Smooth muscle cell (in vitro differentiated cells): ENCODE data around the gene RAPGEF5. TPM values are rescaled to one million over a fixed set of nuclear protein-coding genes. Genes with fewer than 3 reads are reported as not detected.

ENCODE experiments used
- DNase-seq: peaks from one replicate; lab custom pipeline; 2025; ENCODE audit not compliant: unreplicated experiment; lab: John Stamatoyannopoulos, UW
- H2AFZ ChIP-seq: fragments of 200-600 bp; sonication (generic); 2 replicates; pipeline ENCODE4 v1.6.0; 2016; ENCODE audit warnings: antibody characterized with exemption, low read depth, mild to moderate bottlenecking
- H3F3A ChIP-seq: fragments of 200-600 bp; sonication (generic); 2 replicates; pipeline ENCODE4 v1.6.0; 2017; ENCODE audit warnings: antibody characterized with exemption, low read depth
- H3K27ac ChIP-seq: fragments of 200-600 bp; sonication (generic); 2 replicates; pipeline ENCODE4 v1.5.1; 2016; ENCODE audit warnings: low read depth, mild to moderate bottlenecking
- H3K27me3 ChIP-seq: fragments of 200-600 bp; sonication (generic); 2 replicates; pipeline ENCODE4 v1.6.1; 2016; ENCODE audit warnings: low read depth, mild to moderate bottlenecking
- H3K36me3 ChIP-seq: fragments of 200-600 bp; sonication (generic); 2 replicates; pipeline ENCODE4 v1.5.1; 2016; ENCODE audit warnings: low read depth
- H3K4me1 ChIP-seq: fragments of 200-600 bp; sonication (generic); 2 replicates; pipeline ENCODE4 v1.5.1; 2016; ENCODE audit warnings: low read depth
- H3K4me2 ChIP-seq: fragments of 200-600 bp; sonication (generic); 2 replicates; pipeline ENCODE4 v1.6.0; 2016; ENCODE audit warnings: mild to moderate bottlenecking
- H3K4me3 ChIP-seq: fragments of 200-600 bp; sonication (generic); 2 replicates; pipeline ENCODE4 v1.5.1; 2016; ENCODE audit warnings: mild to moderate bottlenecking
- H3K79me2 ChIP-seq: fragments of 200-600 bp; sonication (generic); 2 replicates; pipeline ENCODE4 v1.6.0; 2016; ENCODE audit warnings: low read depth, mild to moderate bottlenecking
- H3K9ac ChIP-seq: fragments of 200-600 bp; sonication (generic); 2 replicates; pipeline ENCODE4 v1.6.0; 2016; ENCODE audit warnings: low read depth
- H3K9me3 ChIP-seq: fragments of 200-600 bp; sonication (generic); replicated peaks from 2 replicates; pipeline ENCODE4 v1.5.1; 2016; ENCODE audit warnings: low read depth
- H4K20me1 ChIP-seq: fragments of 200-600 bp; sonication (generic); 2 replicates; pipeline ENCODE4 v1.6.0; 2016; ENCODE audit warnings: low read depth
- CTCF ChIP-seq: fragments of 200-600 bp; sonication (generic); IDR thresholded peaks from 2 replicates; pipeline ENCODE4 v1.5.1; 2017; ENCODE audit warnings: borderline replicate concordance, mild to moderate bottlenecking, antibody characterized with exemption; ENCODE audit not compliant: insufficient read depth, poor library complexity, severe bottlenecking
- WGBS: methylation state at CpG from one replicate; pipeline ENCODE4 v1.1.7; 2016; ENCODE audit warnings: low lambda C conversion rate; 5-methylcytosine and 5-hydroxymethylcytosine counted together
- polyA plus RNA-seq: library from polyadenylated mRNA; unstranded; fragments of >200 nt; fragmentation: Nextera tagmentation; extraction: Ambion mirVana; gene quantifications from 2 replicates; pipeline ENCODE4 v1.2.1, GENCODE V29; 2016
- total RNA-seq: library from RNA; depleted of rRNA; stranded (reverse); fragments of >200 nt; gene quantifications from 2 replicates; pipeline ENCODE4 v1.2.3, GENCODE V29; 2014

RAPGEF5 gene
- total and polyA plus RNA-seq, 2 experiments from 2014 or later: 11.4 TPM; not detected in 1

- Histone ChIP-seq H4K20me1 (no peaks in the 10 kb centered on the region), H3K9me3 (no peaks in the 10 kb centered on the region), H3K4me3 (no peak overlapping the region), H3F3A (no peaks in the 10 kb centered on the region), H3K4me2 (no peak overlapping the region), H3K9ac (no peak overlapping the region), H3K4me1 (peaks cover 1% of the 10 kb centered on the region), H3K79me2 (no peaks in the 10 kb centered on the region), H2AFZ (no peak overlapping the region), H3K36me3 (no peaks in the 10 kb centered on the region), H3K27me3 (no peaks in the 10 kb centered on the region), H3K27ac (no peak overlapping the region)
- DNase-seq: no peak
- TF ChIP-seq CTCF: no peak
Observed at GRCh38 chr7:22088827-22089226, 268.1 kb downstream of the RAPGEF5 start.

GRCh38 chr7:22087861-22088260 is 269.1 kb downstream of the RAPGEF5 start:
- Histone ChIP-seq H3K4me3 (no peak overlapping the region), H3F3A (no peaks in the 10 kb centered on the region), H2AFZ (no peak overlapping the region), H3K79me2 (no peaks in the 10 kb centered on the region), H3K36me3 (no peaks in the 10 kb centered on the region), H3K9me3 (no peaks in the 10 kb centered on the region), H3K27me3 (no peaks in the 10 kb centered on the region), H4K20me1 (no peaks in the 10 kb centered on the region), H3K4me1 (peaks cover 5% of the 10 kb centered on the region), H3K4me2 (no peak overlapping the region), H3K27ac (no peak overlapping the region), H3K9ac (no peak overlapping the region)
- no peak for DNase-seq
- no peak for TF ChIP-seq CTCF
- 89% methylated on average over 6 of the region's 6 CpGs for WGBS

- Histone ChIP-seq H3K27ac (no peak overlapping the region), H4K20me1 (no peaks in the 10 kb centered on the region), H3K36me3 (no peaks in the 10 kb centered on the region), H3K4me2 (peak overlapping the region; percentile 96), H3K9me3 (no peaks in the 10 kb centered on the region), H3F3A (no peaks in the 10 kb centered on the region), H3K9ac (peak overlapping the region; percentile 52), H3K4me1 (peaks cover 10% of the 10 kb centered on the region), H2AFZ (peak overlapping the region; percentile 100), H3K4me3 (peak overlapping the region; percentile 71), H3K79me2 (no peaks in the 10 kb centered on the region), H3K27me3 (peaks cover 13% of the 10 kb centered on the region)
- no peak for DNase-seq
- 57% methylated on average over 10 of the region's 10 CpGs for WGBS
- no peak for TF ChIP-seq CTCF
Observed at GRCh38 chr7:22083704-22084240, 273.2 kb downstream of the RAPGEF5 start.

GRCh38 chr7:22082886-22083703 is 273.9 kb downstream of the RAPGEF5 start:
- Histone ChIP-seq H3K27me3 (peaks cover 13% of the 10 kb centered on the region), H3K9me3 (no peaks in the 10 kb centered on the region), H2AFZ (peak overlapping the region; percentile 100), H3K9ac (peak overlapping the region; percentile 52), H4K20me1 (no peaks in the 10 kb centered on the region), H3K4me2 (peak overlapping the region; percentile 96), H3K4me3 (peak overlapping the region; percentile 71), H3K79me2 (no peaks in the 10 kb centered on the region), H3K36me3 (no peaks in the 10 kb centered on the region), H3K4me1 (peaks cover 10% of the 10 kb centered on the region), H3K27ac (no peak overlapping the region), H3F3A (no peaks in the 10 kb centered on the region)
- DNase-seq: peak; percentile 84
- TF ChIP-seq CTCF: peak; percentile 99
- WGBS: under 1% methylated on average over 52 of the region's 55 CpGs
